Neural progenitor cell (in vitro differentiated cells): Measurements from ENCODE around the gene TMCO4. TPM values are rescaled to one million over a fixed set of nuclear protein-coding genes. Genes with fewer than 3 reads are reported as not detected.

Experiments used
- DNase-seq: peaks from one replicate; pipeline ENCODE4 v3.0.0-alpha.2; 2016; ENCODE audit warnings: low spot score
- H2AFZ ChIP-seq: fragments of 200-600 bp; sonication (generic); replicated peaks from 2 replicates; pipeline ENCODE4 v1.6.1; 2016; ENCODE audit warnings: antibody characterized with exemption
- H3F3A ChIP-seq: fragments of 200-600 bp; sonication (generic); 2 replicates; pipeline ENCODE4 v1.6.1; 2016; ENCODE audit warnings: antibody characterized with exemption, low read depth
- H3K27ac ChIP-seq: fragments of 200-600 bp; sonication (generic); 2 replicates; pipeline ENCODE4 v1.5.1; 2016; ENCODE audit warnings: mild to moderate bottlenecking
- H3K27me3 ChIP-seq: fragments of 200-600 bp; sonication (generic); 2 replicates; pipeline ENCODE4 v1.6.1; 2016; ENCODE audit warnings: mild to moderate bottlenecking, moderate library complexity
- H3K36me3 ChIP-seq: fragments of 200-600 bp; sonication (generic); 2 replicates; pipeline ENCODE4 v1.5.1; 2016
- H3K4me1 ChIP-seq: fragments of 200-600 bp; sonication (generic); 2 replicates; pipeline ENCODE4 v1.6.1; 2016; ENCODE audit warnings: mixed run types
- H3K4me2 ChIP-seq: fragments of 200-600 bp; sonication (generic); 2 replicates; pipeline ENCODE4 v1.6.1; 2016
- H3K4me3 ChIP-seq: fragments of 200-600 bp; sonication (generic); 2 replicates; pipeline ENCODE4 v1.5.1; 2016
- H3K79me2 ChIP-seq: fragments of 200-600 bp; sonication (generic); 2 replicates; pipeline ENCODE4 v1.6.1; 2016; ENCODE audit warnings: low read depth
- H3K9ac ChIP-seq: fragments of 200-600 bp; sonication (generic); 2 replicates; pipeline ENCODE4 v1.6.1; 2016
- H3K9me3 ChIP-seq: fragments of 200-600 bp; sonication (generic); 2 replicates; pipeline ENCODE4 v1.5.1; 2016; ENCODE audit warnings: low read depth
- H4K20me1 ChIP-seq: fragments of 200-600 bp; sonication (generic); 2 replicates; pipeline ENCODE4 v1.6.1; 2016; ENCODE audit warnings: low read depth
- H3K27ac Mint-ChIP-seq: 3 replicates; pipeline ENCODE4 v1.8.0; 2021; ENCODE audit warnings: mixed read lengths
- H3K27me3 Mint-ChIP-seq: 2 replicates; pipeline ENCODE4 v1.8.0; 2022; ENCODE audit warnings: low read depth, mild to moderate bottlenecking, inconsistent platforms, moderate library complexity, mixed read lengths; ENCODE audit not compliant: insufficient read depth
- H3K36me3 Mint-ChIP-seq: 3 replicates; pipeline ENCODE4 v1.8.0; 2021; ENCODE audit warnings: mixed read lengths
- H3K4me1 Mint-ChIP-seq: 3 replicates; pipeline ENCODE4 v1.8.0; 2021; ENCODE audit warnings: mixed read lengths
- H3K4me3 Mint-ChIP-seq: 3 replicates; pipeline ENCODE4 v1.8.0; 2021; ENCODE audit warnings: mild to moderate bottlenecking, moderate library complexity, mixed read lengths
- H3K9me3 Mint-ChIP-seq: 3 replicates; pipeline ENCODE4 v1.8.0; 2020; ENCODE audit warnings: mixed read lengths
- CTCF ChIP-seq: fragments of 200-600 bp; sonication (generic); IDR thresholded peaks from 2 replicates; pipeline ENCODE4 v1.5.1; 2017; ENCODE audit warnings: antibody characterized with exemption, mild to moderate bottlenecking
- EZH2 ChIP-seq: fragments of 200-600 bp; sonication (generic); IDR thresholded peaks from 2 replicates; pipeline ENCODE4 v1.6.1; 2017; ENCODE audit warnings: antibody characterized with exemption, mild to moderate bottlenecking, moderate library complexity
- EZH2phosphoT487 ChIP-seq: fragments of 200-600 bp; sonication (generic); IDR thresholded peaks from 2 replicates; pipeline ENCODE4 v1.6.1; 2017; ENCODE audit warnings: antibody characterized with exemption
- total RNA-seq: library from RNA; depleted of rRNA; stranded (reverse); fragments of >200 nt; gene quantifications from 2 replicates; pipeline ENCODE4 v1.2.3, GENCODE V29; 2015; ENCODE audit warnings: low replicate concordance

TMCO4 gene
- total RNA-seq, 1 donor from 2014 or later, result 0.30 TPM

- Histone ChIP-seq H3K27ac (no peak within 1 kb of the TSS), H3K79me2 (no peaks in the 10 kb centered on the region), H3F3A (no peaks in the 10 kb centered on the region), H3K4me3 (no peak within 1 kb of the TSS), H2AFZ (no peak within 1 kb of the TSS), H3K9ac (no peak within 1 kb of the TSS), H3K4me1 (no peaks in the 10 kb centered on the region), H3K9me3 (no peaks in the 10 kb centered on the region), H3K27me3 (no peaks in the 10 kb centered on the region), H3K36me3 (no peaks in the 10 kb centered on the region), H3K4me2 (no peak within 1 kb of the TSS), H4K20me1 (no peaks in the 10 kb centered on the region)
- DNase-seq, result no peak
- H3K27ac Mint-ChIP-seq, result no peak within 1 kb of the TSS
- H3K27me3 Mint-ChIP-seq, result peaks cover 3% of the 10 kb centered on the region
- no peaks in the 10 kb centered on the region for H3K36me3 Mint-ChIP-seq
- TF ChIP-seq EZH2 (no peak), CTCF (no peak), EZH2phosphoT487 (no peak)
- no peaks in the 10 kb centered on the region for H3K9me3 Mint-ChIP-seq
- no peak within 1 kb of the TSS for H3K4me3 Mint-ChIP-seq
- peaks cover 4% of the 10 kb centered on the region for H3K4me1 Mint-ChIP-seq
These were observed 15.2 kb upstream of the TMCO4 start, which contains the start of gene RNF186 for GRCh38 chr1:19814681-19815503. Gene RNF186 (minus strand): TSS chr1:19815283. CDS start chr1:19815101, 182 bp downstream.

- no peaks in the 10 kb centered on the region for H3F3A ChIP-seq
These were observed 14.5 kb upstream of the TMCO4 start for GRCh38 chr1:19814244-19814661.

DNA sequence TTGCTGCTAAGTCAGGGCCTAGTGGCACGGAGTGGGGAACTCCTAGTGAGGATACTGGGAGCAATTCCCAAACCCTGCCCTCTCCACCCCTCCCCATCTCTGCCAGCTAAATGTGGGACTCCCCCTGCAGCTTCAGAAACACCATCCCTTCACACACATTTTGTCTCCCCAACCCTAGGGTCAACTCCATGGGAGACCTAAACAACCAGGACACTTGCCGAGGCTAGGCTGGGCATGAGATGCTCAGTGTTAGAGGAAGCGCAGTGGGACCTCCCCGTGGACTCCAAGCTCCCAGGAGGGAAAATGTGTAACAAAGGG lies 13.9 kb upstream of the TMCO4 start:
- H3K36me3 Mint-ChIP-seq, result no peaks in the 10 kb centered on the region
- no peak overlapping the region for H3K4me2 ChIP-seq
- no peak for DNase-seq

More at GRCh38 chr1:19814244-19814661, 14.5 kb upstream of the TMCO4 start:
- H3K79me2 ChIP-seq, result no peaks in the 10 kb centered on the region
- TF ChIP-seq EZH2phosphoT487 (no peak), EZH2 (no peak), CTCF (no peak)
- H3K9me3 ChIP-seq, result no peaks in the 10 kb centered on the region
- no peaks in the 10 kb centered on the region for H4K20me1 ChIP-seq
- no peaks in the 10 kb centered on the region for H3K4me1 ChIP-seq
- DNase-seq, result no peak
- no peaks in the 10 kb centered on the region for H3K27me3 ChIP-seq
- H3K9ac ChIP-seq, result no peak overlapping the region
- H3K27me3 Mint-ChIP-seq, result peaks cover 5% of the 10 kb centered on the region
- H3K4me3 ChIP-seq, result no peak overlapping the region
- H3K27ac ChIP-seq, result no peak overlapping the region
- H2AFZ ChIP-seq, result no peak overlapping the region
- H3K4me1 Mint-ChIP-seq, result peaks cover 2% of the 10 kb centered on the region
- H3K4me2 ChIP-seq, result no peak overlapping the region
- peaks cover 2% of the 10 kb centered on the region for H3K9me3 Mint-ChIP-seq
- H3K36me3 ChIP-seq, result no peaks in the 10 kb centered on the region
- H3K36me3 Mint-ChIP-seq, result no peaks in the 10 kb centered on the region
- no peak overlapping the region for H3K27ac Mint-ChIP-seq
- no peak overlapping the region for H3K4me3 Mint-ChIP-seq

More for the DNA sequence above, 13.9 kb upstream of the TMCO4 start:
- no peak overlapping the region for H3K27ac ChIP-seq
- H3K4me1 ChIP-seq, result no peaks in the 10 kb centered on the region
- H3K9ac ChIP-seq, result no peak overlapping the region
- Mint-ChIP-seq H3K4me1 (peaks cover 4% of the 10 kb centered on the region), H3K9me3 (peaks cover 5% of the 10 kb centered on the region), H3K27ac (no peak overlapping the region), H3K27me3 (peaks cover 11% of the 10 kb centered on the region), H3K4me3 (no peak overlapping the region)
- no peaks in the 10 kb centered on the region for H3K27me3 ChIP-seq
- H3K36me3 ChIP-seq, result no peaks in the 10 kb centered on the region
- H3K4me3 ChIP-seq, result no peak overlapping the region
- H4K20me1 ChIP-seq, result no peaks in the 10 kb centered on the region
- TF ChIP-seq CTCF (no peak), EZH2 (no peak)
- H3F3A ChIP-seq, result no peaks in the 10 kb centered on the region
- no peak overlapping the region for H2AFZ ChIP-seq
- H3K9me3 ChIP-seq, result no peaks in the 10 kb centered on the region
- no peaks in the 10 kb centered on the region for H3K79me2 ChIP-seq
